Pancreas (tissue), 10 donors: ENCODE results near the gene BAHD1. TPM values are rescaled to one million over a fixed set of nuclear protein-coding genes. Genes with fewer than 3 reads are reported as not detected.

ENCODE experiments used
- ATAC-seq, 4 donors: fragments of 200-7000 bp; cut with Tn5 transposase; one replicate each; pipeline versions ENCODE4 v1.8.0 to v1.9.1; 2020; ENCODE audit warnings: mild to moderate bottlenecking in 4 of 4, moderate library complexity in 4 of 4
- DNase-seq, 6 donors: peaks; one replicate each; pipeline ENCODE4 v3.0.0-alpha.2; 2020
- FAIRE-seq: peaks from 2 replicates; lab custom pipeline; 2012; peaks lifted over from hg19 to GRCh38; lab: Jason Lieb, UNC
- H3K27ac ChIP-seq, 4 donors: fragments of 200-600 bp; sonication (generic); 1 replicate in 3 of 4; 2 replicates in 1 of 4; pipeline versions ENCODE4 v1.5.0 to v1.8.0; 2020
- H3K27me3 ChIP-seq, 4 donors: fragments of 200-600 bp; one replicate each; pipeline ENCODE4 v1.8.0; 2021
- H3K36me3 ChIP-seq, 3 donors: fragments of 200-600 bp; sonication (generic) in 1 of 3; one replicate each; pipeline versions ENCODE4 v1.5.0 to v1.8.0; 2020 to 2021
- H3K4me1 ChIP-seq, 3 donors: fragments of 200-600 bp; one replicate each; pipeline ENCODE4 v1.8.0; 2021
- H3K4me3 ChIP-seq, 4 donors: fragments of 200-600 bp; sonication (generic) in 2 of 4; one replicate each; pipeline versions ENCODE4 v1.5.0 to v1.8.0; 2020 to 2021
- H3K9me3 ChIP-seq, 4 donors: fragments of 200-600 bp; one replicate each; pipeline ENCODE4 v1.8.0; 2021
- WGBS, 2 donors: extraction: QIAGEN DNeasy Blood & Tissue Kit; methylation state at CpG; one replicate each; pipeline ENCODE4 v1.1.7; 2013; 5-methylcytosine and 5-hydroxymethylcytosine counted together
- intact Hi-C, 3 donors: fragments of 100-400 bp; cut with DNase I; formaldehyde crosslinking; loops; one replicate each; pipeline versions ENCODE4 v1.11.1 to v1.14.2; 2022
- polyA plus RNA-seq, 2 donors: library from polyadenylated mRNA; stranded (reverse); fragments of 200-250 nt; gene quantifications; one replicate each; pipeline ENCODE4 v1.2.3, GENCODE V29; 2013
- total RNA-seq, 6 donors: library from RNA; stranded (reverse); fragmentation: NEBNext Ultra II Directional in 4 of 6; extraction: Animal tissue kit (Norgen Biotek cat#: 25700) in 4 of 6; gene quantifications; one replicate each; pipeline versions ENCODE4 v1.2.1 to v1.2.4, GENCODE V29; 2021 to 2023
- TF ChIP-seq, protein P1 (sequence below), 4 donors: fragments of 200-600 bp; sonication (generic) in 3 of 4; IDR thresholded peaks; one replicate each; pipeline versions ENCODE4 v1.5.0 to v1.8.0; 2021; ENCODE audit warnings: antibody characterized with exemption in 4 of 4
- donor health status: healthy with polysubstance abuse.
- donor health status: DM: no; HTN: no; CAD: no; lungs with moderate emphysema.
- donor health status: DM: no; HTN: no; CAD: no.
- donor health status: control.
- donor health status: control.
- donor health status: Bipolar disorder and iron deficiency.
- donor health status: DM: yes; HTN: yes; CAD: no.
- donor health status: DM: no; HTN: no; CAD: no.
- donor health status: DM: no; HTN: no; CAD: no.
- donor health status: DM: yes; HTN: yes; CAD: no.

The BAHD1 gene
- total and polyA plus RNA-seq, 8 donors: 8.0 to 16.3 (median 10.7) TPM

DNA sequence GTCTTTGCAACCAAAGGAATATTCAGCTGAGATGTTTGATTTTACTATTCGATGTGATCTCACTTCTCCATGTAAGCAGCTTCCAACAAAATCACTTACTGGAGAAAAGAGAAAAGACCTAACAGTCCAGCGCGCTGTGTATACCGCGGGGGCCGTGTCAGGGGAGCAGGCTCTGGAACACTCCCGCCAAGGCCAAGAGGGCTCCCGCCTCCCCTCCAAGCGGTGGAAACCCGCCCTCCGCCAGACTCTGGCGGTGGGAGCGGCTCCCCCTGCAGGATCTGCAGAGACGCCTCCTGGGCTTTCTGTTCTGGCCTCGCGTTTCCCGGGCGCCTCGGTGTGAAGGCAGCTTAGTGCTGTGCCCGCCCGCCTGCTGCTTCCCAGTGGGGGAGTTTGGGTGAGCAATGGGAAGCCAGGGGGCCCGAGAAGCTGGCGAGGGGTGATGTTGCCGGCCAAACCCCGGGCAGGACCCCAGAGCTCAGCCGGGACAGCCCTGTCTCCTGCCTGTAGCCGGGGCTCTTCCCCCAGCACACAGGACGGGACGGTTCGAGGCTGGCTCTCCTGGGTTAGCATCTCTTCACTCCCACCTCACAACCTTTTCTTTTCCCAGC lies 66.3 kb downstream of the BAHD1 start:
- Histone ChIP-seq H3K36me3 (no peaks in the 10 kb centered on the region), H3K4me3 (peak overlapping the region in 2 of 4 donors; percentile 12 to 31), H3K4me1 (no peaks in the 10 kb centered on the region), H3K9me3 (no peaks in the 10 kb centered on the region), H3K27ac (no peak overlapping the region), H3K27me3 (no peaks in the 10 kb centered on the region)
- FAIRE-seq (no peak), DNase-seq (peak; percentile 70 to 91 (median 79)), ATAC-seq (peak; percentile 66 to 91 (median 84))
- WGBS, 2 donors: 6 to 8% methylated on average over 24 to 30 of the region's 30 CpGs
- TF ChIP-seq, protein P1, sequence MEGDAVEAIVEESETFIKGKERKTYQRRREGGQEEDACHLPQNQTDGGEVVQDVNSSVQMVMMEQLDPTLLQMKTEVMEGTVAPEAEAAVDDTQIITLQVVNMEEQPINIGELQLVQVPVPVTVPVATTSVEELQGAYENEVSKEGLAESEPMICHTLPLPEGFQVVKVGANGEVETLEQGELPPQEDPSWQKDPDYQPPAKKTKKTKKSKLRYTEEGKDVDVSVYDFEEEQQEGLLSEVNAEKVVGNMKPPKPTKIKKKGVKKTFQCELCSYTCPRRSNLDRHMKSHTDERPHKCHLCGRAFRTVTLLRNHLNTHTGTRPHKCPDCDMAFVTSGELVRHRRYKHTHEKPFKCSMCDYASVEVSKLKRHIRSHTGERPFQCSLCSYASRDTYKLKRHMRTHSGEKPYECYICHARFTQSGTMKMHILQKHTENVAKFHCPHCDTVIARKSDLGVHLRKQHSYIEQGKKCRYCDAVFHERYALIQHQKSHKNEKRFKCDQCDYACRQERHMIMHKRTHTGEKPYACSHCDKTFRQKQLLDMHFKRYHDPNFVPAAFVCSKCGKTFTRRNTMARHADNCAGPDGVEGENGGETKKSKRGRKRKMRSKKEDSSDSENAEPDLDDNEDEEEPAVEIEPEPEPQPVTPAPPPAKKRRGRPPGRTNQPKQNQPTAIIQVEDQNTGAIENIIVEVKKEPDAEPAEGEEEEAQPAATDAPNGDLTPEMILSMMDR (IDR thresholded peaks at IDR 0.05): peak; percentile 25 to 50 (median 41)
- intact Hi-C loops: no loop called here

DNA sequence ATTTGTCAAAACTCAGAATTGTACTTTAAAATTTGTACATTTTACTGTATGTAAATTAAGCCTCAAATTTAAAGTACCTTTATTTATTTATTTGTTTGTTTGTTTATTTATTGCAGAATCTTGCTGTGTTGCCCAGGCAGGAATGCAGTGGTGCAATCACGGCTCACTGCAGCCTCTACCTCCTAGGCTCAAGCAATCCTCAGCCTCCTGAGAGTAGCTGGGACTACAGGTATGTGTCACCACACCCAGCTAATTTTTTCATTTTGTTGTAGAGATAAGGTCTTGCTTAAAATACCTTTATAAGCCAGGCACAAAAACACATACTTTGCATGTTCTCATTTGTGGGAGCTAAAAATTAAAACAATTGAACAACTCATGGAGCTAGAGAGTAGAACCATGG lies 67.5 kb downstream of the BAHD1 start:
- ATAC-seq (no peak), FAIRE-seq (no peak), DNase-seq (no peak)
- intact Hi-C loops: no loop called here
- no peaks in the 10 kb centered on the region for H3K9me3 ChIP-seq
- WGBS, 2 donors: 91 to 97% methylated on average over 1 of the region's 1 CpG
- no peaks in the 10 kb centered on the region for H3K36me3 ChIP-seq
- H3K4me3 ChIP-seq: no peak overlapping the region
- no peaks in the 10 kb centered on the region for H3K4me1 ChIP-seq
- TF ChIP-seq, protein P1 (IDR thresholded peaks at IDR 0.05): no peak
- no peak overlapping the region for H3K27ac ChIP-seq
- H3K27me3 ChIP-seq: no peaks in the 10 kb centered on the region

DNA sequence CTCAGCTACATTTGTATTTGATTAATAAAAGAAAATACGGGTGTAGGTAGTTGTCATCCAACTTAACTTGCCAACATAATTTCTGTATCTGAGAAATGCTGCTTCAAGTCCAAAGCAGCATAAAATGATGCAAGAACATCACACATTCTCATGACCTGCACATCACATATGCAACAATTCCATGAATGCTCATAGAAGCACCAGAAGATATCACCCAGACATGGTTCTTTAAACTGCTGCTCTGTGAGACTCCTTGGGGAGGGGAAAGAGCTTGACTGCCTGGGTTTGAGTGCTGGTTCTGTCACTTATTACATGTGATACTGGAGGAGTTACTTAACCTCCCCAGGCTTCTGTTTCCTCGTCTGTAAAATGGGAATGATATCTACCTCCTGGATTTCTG lies 69.4 kb downstream of the BAHD1 start:
- Histone ChIP-seq H3K36me3 (no peaks in the 10 kb centered on the region), H3K27ac (no peak overlapping the region), H3K4me3 (no peak overlapping the region), H3K9me3 (no peaks in the 10 kb centered on the region), H3K4me1 (no peaks in the 10 kb centered on the region), H3K27me3 (no peaks in the 10 kb centered on the region)
- FAIRE-seq (no peak), ATAC-seq (no peak), DNase-seq (no peak)
- intact Hi-C loops: no loop called here
- TF ChIP-seq, protein P1 (IDR thresholded peaks at IDR 0.05): no peak
- WGBS, 2 donors: 73 to 74% methylated on average over 2 of the region's 2 CpGs

DNA sequence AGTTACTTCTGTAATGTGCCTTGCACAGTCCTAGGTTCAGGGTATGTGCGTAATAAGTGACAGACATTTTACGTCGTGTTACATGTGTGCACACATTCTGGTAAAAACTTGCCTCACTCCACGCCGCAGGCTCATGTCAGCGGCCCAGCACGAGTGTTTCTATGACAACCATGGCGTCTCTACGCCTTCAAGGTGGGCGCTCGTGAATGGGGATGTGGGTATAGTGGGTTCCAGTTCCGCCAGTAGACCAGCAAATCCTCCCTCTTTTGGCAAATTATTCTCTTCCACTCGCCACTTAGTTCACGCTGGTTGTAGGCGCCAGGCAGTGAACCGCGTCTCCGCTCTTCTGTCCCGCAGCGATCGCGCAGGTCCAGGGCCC lies 70.3 kb downstream of the BAHD1 start:
- DNase-seq: no peak
- Histone ChIP-seq H3K4me3 (peak overlapping the region; percentile 20 to 62 (median 48)), H3K27ac (no peak overlapping the region), H3K4me1 (no peaks in the 10 kb centered on the region), H3K9me3 (no peaks in the 10 kb centered on the region), H3K27me3 (no peaks in the 10 kb centered on the region), H3K36me3 (no peaks in the 10 kb centered on the region)
- intact Hi-C loops: no loop called here
- FAIRE-seq: no peak
- TF ChIP-seq, protein P1 (IDR thresholded peaks at IDR 0.05): no peak
- ATAC-seq: peak; percentile 12 to 42 (median 30)
- 13 to 18% methylated on average over 22 of the region's 22 CpGs for WGBS, 2 donors

DNA sequence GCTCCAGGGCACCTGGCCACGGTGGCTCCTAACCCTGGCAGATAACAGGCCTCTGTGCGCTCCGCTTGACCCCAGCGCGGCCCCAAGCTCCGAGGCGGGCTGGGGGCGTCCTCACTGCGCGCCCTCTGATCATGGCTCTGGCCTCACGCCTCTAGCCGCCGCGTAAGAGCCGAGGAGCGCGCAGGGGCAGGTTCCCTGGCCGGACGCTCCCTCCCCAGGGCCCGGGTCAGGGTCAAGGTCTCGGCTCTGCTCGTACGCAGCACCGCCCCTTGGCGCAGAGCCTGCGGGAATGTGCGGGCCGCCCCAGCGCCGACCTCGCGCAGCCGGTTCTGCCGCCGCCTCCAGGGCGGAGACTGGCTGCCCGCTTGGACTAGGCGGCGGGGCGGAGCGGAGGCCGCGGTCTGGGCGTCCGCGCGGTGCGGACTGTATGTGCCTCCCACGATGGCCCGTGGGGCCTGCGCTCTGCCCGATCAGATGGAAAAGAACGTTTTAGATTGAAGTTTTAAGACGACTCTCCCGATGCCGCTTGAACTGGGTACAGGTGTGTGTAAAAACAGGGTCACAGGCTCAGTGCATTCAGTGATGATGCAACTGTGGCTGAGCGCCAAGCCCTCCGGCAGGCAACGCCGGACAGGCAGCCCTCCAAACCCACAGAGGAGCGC lies 70.8 kb downstream of the BAHD1 start:
- DNase-seq (peak; percentile 79 to 93 (median 87)), FAIRE-seq (no peak), ATAC-seq (peak; percentile 87 to 91 (median 88))
- intact Hi-C loops: no loop called here
- peak overlapping the region; percentile 20 to 62 (median 48) for H3K4me3 ChIP-seq
- H3K27ac ChIP-seq: no peak overlapping the region
- no peaks in the 10 kb centered on the region for H3K4me1 ChIP-seq
- TF ChIP-seq, protein P1 (IDR thresholded peaks at IDR 0.05): no peak
- 0 to 1% methylated on average over 53 to 61 of the region's 61 CpGs for WGBS, 2 donors
- no peaks in the 10 kb centered on the region for H3K27me3 ChIP-seq
- no peaks in the 10 kb centered on the region for H3K36me3 ChIP-seq
- no peaks in the 10 kb centered on the region for H3K9me3 ChIP-seq
